SK-N-SH (cell line): Measurements from ENCODE around the gene STATH. TPM values are rescaled to one million over a fixed set of nuclear protein-coding genes. Genes with fewer than 3 reads are reported as not detected.

Experiments used
- CTCF ChIA-PET: fragments of 300-600, 350-600 bp; formaldehyde crosslinking; extraction: SDS; loops from one replicate; lab custom pipeline; 2021; lab: Yijun Ruan, JAX
- POLR2A ChIA-PET: fragments of 350-600 bp; sonication (Branson Sonifier 250); formaldehyde crosslinking; extraction: SDS; loops from one replicate; lab custom pipeline; 2020; ENCODE audit warnings: antibody characterized with exemption, inconsistent platforms; lab: Yijun Ruan, JAX
- DNase-seq: peaks from one replicate; pipeline ENCODE4 v3.0.0; 2012
- H2AFZ ChIP-seq: fragments of 200-600 bp; sonication (generic); 2 replicates; pipeline ENCODE4 v1.8.1; 2016; ENCODE audit warnings: antibody characterized with exemption, mild to moderate bottlenecking, low read depth
- H3F3A ChIP-seq: fragments of 200-600 bp; sonication (generic); replicated peaks from 2 replicates; pipeline ENCODE3; 2016; ENCODE audit warnings: antibody characterized with exemption, mild to moderate bottlenecking; ENCODE audit not compliant: insufficient read depth
- H3K27ac ChIP-seq, 2 experiments: fragments of 200-500 bp in 1 of 2; fragments of 200-600 bp in 1 of 2; sonication (Bioruptor generic) in 1 of 2; sonication (generic), shearing (Covaris generic) in 1 of 2; 2 replicates each; pipeline versions ENCODE4 v1.5.1 to v1.6.1; 2014 to 2016; ENCODE audit warnings: low read depth in 2 of 2, inconsistent platforms in 1 of 2, low read length in 1 of 2, mild to moderate bottlenecking in 1 of 2, mixed read lengths in 1 of 2
- H3K27me3 ChIP-seq: fragments of 200-600 bp; sonication (generic), shearing (Covaris generic); 2 replicates; pipeline ENCODE4 v1.6.1; 2016; ENCODE audit warnings: mixed run types; ENCODE audit not compliant: insufficient read depth
- H3K36me3 ChIP-seq, 2 experiments: fragments of 200-500 bp in 1 of 2; fragments of 200-600 bp in 1 of 2; sonication (Bioruptor generic) in 1 of 2; sonication (generic) in 1 of 2; replicated peaks in 1 of 2; 2 replicates each; pipeline versions ENCODE3 to v1.5.1; 2014 to 2016; ENCODE audit warnings: low read length in 1 of 2, mild to moderate bottlenecking in 1 of 2; ENCODE audit not compliant: insufficient read depth in 2 of 2, control insufficient read depth in 1 of 2
- H3K4me1 ChIP-seq, 2 experiments: fragments of 200-500 bp in 1 of 2; fragments of 200-600 bp in 1 of 2; sonication (Bioruptor generic) in 1 of 2; sonication (generic), shearing (Covaris generic) in 1 of 2; 2 replicates each; pipeline versions ENCODE4 v1.5.1 to v1.6.1; 2014 to 2016; ENCODE audit warnings: low read depth in 1 of 2, low read length in 1 of 2, mixed run types in 1 of 2; ENCODE audit not compliant: insufficient read depth in 2 of 2, control insufficient read depth in 1 of 2
- H3K4me2 ChIP-seq: fragments of 200-600 bp; sonication (generic), shearing (Covaris generic); 2 replicates; pipeline ENCODE4 v1.6.1; 2017; ENCODE audit warnings: mixed run types
- H3K4me3 ChIP-seq, 2 experiments: fragments of 200-500 bp in 1 of 2; fragments of 200-600 bp in 1 of 2; sonication (Bioruptor generic) in 1 of 2; sonication (generic), shearing (Covaris generic) in 1 of 2; 2 replicates each; pipeline versions ENCODE4 v1.5.1 to v1.8.1; 2014 to 2016; ENCODE audit warnings: low read depth in 2 of 2, inconsistent platforms in 1 of 2, low read length in 1 of 2, mild to moderate bottlenecking in 1 of 2, mixed read lengths in 1 of 2, moderate library complexity in 1 of 2
- H3K79me2 ChIP-seq: fragments of 200-600 bp; sonication (generic); 2 replicates; pipeline ENCODE4 v1.8.1; 2017; ENCODE audit warnings: mild to moderate bottlenecking; ENCODE audit not compliant: insufficient read depth
- H3K9ac ChIP-seq: fragments of 200-600 bp; sonication (generic); 2 replicates; pipeline ENCODE4 v1.6.1; 2017; ENCODE audit warnings: mixed run types
- H3K9me2 ChIP-seq: fragments of 200-600 bp; sonication (generic); 2 replicates; pipeline ENCODE4 v1.6.1; 2017; ENCODE audit warnings: mixed run types
- H3K9me3 ChIP-seq: fragments of 200-600 bp; sonication (generic); 2 replicates; pipeline ENCODE4 v1.6.1; 2017; ENCODE audit warnings: mixed run types, mild to moderate bottlenecking, moderate library complexity
- H4K20me1 ChIP-seq: fragments of 200-600 bp; sonication (generic); 2 replicates; pipeline ENCODE4 v1.6.1; 2017; ENCODE audit warnings: mild to moderate bottlenecking, mixed run types; ENCODE audit not compliant: insufficient read depth
- CHD2 ChIP-seq: fragments of 150-350 bp; IDR thresholded peaks from 2 replicates; pipeline ENCODE4 v1.6.1; 2018; ENCODE audit warnings: low read length; ENCODE audit not compliant: partially characterized antibody
- CTCF ChIP-seq: fragments of 200-600 bp; sonication (generic); IDR thresholded peaks from 2 replicates; pipeline ENCODE4 v1.6.1; 2017; ENCODE audit warnings: antibody characterized with exemption, mild to moderate bottlenecking, moderate library complexity
- ELF1 ChIP-seq: IDR thresholded peaks from 2 replicates; pipeline ENCODE4 v1.4.0; 2012
- EZH2phosphoT487 ChIP-seq: fragments of 200-600 bp; sonication (generic); IDR thresholded peaks from 2 replicates; pipeline ENCODE4 v1.6.1; 2017; ENCODE audit warnings: low read depth, mixed run types, mild to moderate bottlenecking, antibody characterized with exemption, moderate library complexity, borderline replicate concordance
- FOSL2 ChIP-seq: IDR thresholded peaks from 2 replicates; pipeline ENCODE4 v1.4.0; 2012; ENCODE audit warnings: low read depth, mild to moderate bottlenecking, moderate library complexity, borderline replicate concordance
- FOXJ3 ChIP-seq: sonication (generic); formaldehyde crosslinking; IDR thresholded peaks from 2 replicates; pipeline ENCODE4 v1.5.1; 2020; ENCODE audit warnings: mild to moderate bottlenecking, missing genetic modification reagents
- FOXM1 ChIP-seq: IDR thresholded peaks from 2 replicates; pipeline ENCODE4 v1.4.0; 2012; ENCODE audit warnings: low read depth, mild to moderate bottlenecking
- GABPA ChIP-seq: IDR thresholded peaks from 2 replicates; pipeline ENCODE4 v1.4.0; 2012; ENCODE audit warnings: low read depth, mild to moderate bottlenecking
- GATA2 ChIP-seq: sonication (generic); formaldehyde crosslinking; IDR thresholded peaks from 2 replicates; pipeline ENCODE4 v1.5.0; 2020; ENCODE audit warnings: mild to moderate bottlenecking, missing genetic modification reagents
- IRF3 ChIP-seq: fragments of 150-350 bp; IDR thresholded peaks from 2 replicates; pipeline ENCODE4 v1.6.1; 2016; ENCODE audit warnings: mild to moderate bottlenecking, low read depth, low read length
- MEF2A ChIP-seq: IDR thresholded peaks from 2 replicates; pipeline ENCODE4 v1.4.0; 2012; ENCODE audit warnings: low read depth, borderline replicate concordance
- NRF1 ChIP-seq: IDR thresholded peaks from 2 replicates; pipeline ENCODE4 v1.6.1; 2012; ENCODE audit warnings: low read depth, mild to moderate bottlenecking, low read length
- RFX5 ChIP-seq: IDR thresholded peaks from 2 replicates; pipeline ENCODE4 v1.6.1; 2012; ENCODE audit warnings: mild to moderate bottlenecking, improper control_type of control experiment, low read length
- SIN3A ChIP-seq: IDR thresholded peaks from 2 replicates; pipeline ENCODE4 v1.6.1; 2012; ENCODE audit warnings: low read depth, mild to moderate bottlenecking, low read length, moderate library complexity, borderline replicate concordance
- TAF1 ChIP-seq: IDR thresholded peaks from 2 replicates; pipeline ENCODE4 v1.6.1; 2012; ENCODE audit warnings: low read depth, mild to moderate bottlenecking, low read length, moderate library complexity, borderline replicate concordance
- TEAD4 ChIP-seq: IDR thresholded peaks from 2 replicates; pipeline ENCODE4 v1.4.0; 2012; ENCODE audit warnings: mild to moderate bottlenecking, borderline replicate concordance; ENCODE audit not compliant: insufficient read depth
- YY1 ChIP-seq: IDR thresholded peaks from 2 replicates; pipeline ENCODE4 v1.4.0; 2012; ENCODE audit warnings: low read depth, mild to moderate bottlenecking
- WGBS: methylation state at CpG from one replicate; pipeline ENCODE4 v1.1.6; 2017; ENCODE audit warnings: low lambda C conversion rate; 5-methylcytosine and 5-hydroxymethylcytosine counted together
- polyA plus RNA-seq, 3 experiments: library from polyadenylated mRNA; depleted of rRNA; stranded (reverse); fragments of >200 nt; gene quantifications; 2 replicates each; pipeline ENCODE4 v1.2.3, GENCODE V29; 2012
- TF ChIP-seq, protein P1 (sequence below): fragments of 150-350 bp; IDR thresholded peaks from 2 replicates; pipeline ENCODE4 v1.6.1; 2017; ENCODE audit warnings: antibody characterized with exemption, low read length, low read depth, borderline replicate concordance
- TF ChIP-seq, protein P2 (sequence below): IDR thresholded peaks from 2 replicates; pipeline ENCODE4; 2012

Gene STATH
- polyA plus RNA-seq, 1 of the 3 experiments (the other 2 are of a cell fraction): not detected

GRCh38 chr4:69986663-69987062 is 9.1 kb upstream of the STATH start:
- 3% methylated on average over 1 of the region's 1 CpG for WGBS
- H3K4me1 ChIP-seq: no peaks in the 10 kb centered on the region
- no peak overlapping the region for H3K4me3 ChIP-seq
- no peak overlapping the region for H3K9ac ChIP-seq
- no peak for TF ChIP-seq GABPA
- no peak for TF ChIP-seq FOXJ3 (CRISPR knock-in tag)
- TF ChIP-seq RFX5: no peak
- no peak for TF ChIP-seq CHD2
- TF ChIP-seq FOXM1: no peak
- no peak for TF ChIP-seq MEF2A
- no peak for TF ChIP-seq ELF1
- no peak for TF ChIP-seq CTCF
- TF ChIP-seq GATA2 (CRISPR knock-in tag): no peak
- TF ChIP-seq, protein P1, sequence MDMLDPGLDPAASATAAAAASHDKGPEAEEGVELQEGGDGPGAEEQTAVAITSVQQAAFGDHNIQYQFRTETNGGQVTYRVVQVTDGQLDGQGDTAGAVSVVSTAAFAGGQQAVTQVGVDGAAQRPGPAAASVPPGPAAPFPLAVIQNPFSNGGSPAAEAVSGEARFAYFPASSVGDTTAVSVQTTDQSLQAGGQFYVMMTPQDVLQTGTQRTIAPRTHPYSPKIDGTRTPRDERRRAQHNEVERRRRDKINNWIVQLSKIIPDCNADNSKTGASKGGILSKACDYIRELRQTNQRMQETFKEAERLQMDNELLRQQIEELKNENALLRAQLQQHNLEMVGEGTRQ: no peak
- TF ChIP-seq TEAD4: no peak
- no peak for TF ChIP-seq EZH2phosphoT487
- TF ChIP-seq, protein P2, sequence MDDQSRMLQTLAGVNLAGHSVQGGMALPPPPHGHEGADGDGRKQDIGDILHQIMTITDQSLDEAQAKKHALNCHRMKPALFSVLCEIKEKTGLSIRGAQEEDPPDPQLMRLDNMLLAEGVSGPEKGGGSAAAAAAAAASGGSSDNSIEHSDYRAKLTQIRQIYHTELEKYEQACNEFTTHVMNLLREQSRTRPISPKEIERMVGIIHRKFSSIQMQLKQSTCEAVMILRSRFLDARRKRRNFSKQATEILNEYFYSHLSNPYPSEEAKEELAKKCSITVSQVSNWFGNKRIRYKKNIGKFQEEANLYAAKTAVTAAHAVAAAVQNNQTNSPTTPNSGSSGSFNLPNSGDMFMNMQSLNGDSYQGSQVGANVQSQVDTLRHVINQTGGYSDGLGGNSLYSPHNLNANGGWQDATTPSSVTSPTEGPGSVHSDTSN: no peak
- TF ChIP-seq TAF1: no peak
- TF ChIP-seq YY1: no peak
- no peak for TF ChIP-seq SIN3A
- no peak for TF ChIP-seq NRF1
- TF ChIP-seq IRF3: no peak
- no peak for TF ChIP-seq FOSL2
- H4K20me1 ChIP-seq: no peaks in the 10 kb centered on the region
- no peak for DNase-seq
- no peaks in the 10 kb centered on the region for H3K9me2 ChIP-seq
- ChIA-PET POLR2A (no interaction called here), CTCF (no interaction called here)
- H3K36me3 ChIP-seq: no peaks in the 10 kb centered on the region
- no peak overlapping the region for H3K27ac ChIP-seq
- no peaks in the 10 kb centered on the region for H3K79me2 ChIP-seq
- H2AFZ ChIP-seq: no peak overlapping the region
- no peaks in the 10 kb centered on the region for H3K27me3 ChIP-seq
- no peak overlapping the region for H3K4me2 ChIP-seq
- H3K9me3 ChIP-seq: no peaks in the 10 kb centered on the region
- H3F3A ChIP-seq: no peaks in the 10 kb centered on the region
